Keratinocyte (primary cell): ENCODE data around the gene TRAF5.

Experiments
- EZH2 ChIP-seq: IDR thresholded peaks from one replicate; pipeline ENCODE4 v1.6.1; 2012; ENCODE audit warnings: inconsistent platforms, mild to moderate bottlenecking, low read length, moderate library complexity
- TF ChIP-seq, protein P1 (sequence below), 3 experiments: IDR thresholded peaks in 1 of 3; conservative IDR thresholded peaks in 1 of 3; optimal IDR thresholded peaks in 1 of 3; 2 replicates in 2 of 3; 3 replicates in 1 of 3; pipeline versions ENCODE3 to v1.5.1; 2011; ENCODE audit warnings: low read length in 3 of 3, mild to moderate bottlenecking in 3 of 3, moderate library complexity in 2 of 3, control low read depth in 1 of 3, inconsistent platforms in 1 of 3; ENCODE audit not compliant: insufficient read depth in 2 of 3; ENCODE audit errors: extremely low read depth in 1 of 3

- no peak for TF ChIP-seq EZH2
- TF ChIP-seq, protein P1, sequence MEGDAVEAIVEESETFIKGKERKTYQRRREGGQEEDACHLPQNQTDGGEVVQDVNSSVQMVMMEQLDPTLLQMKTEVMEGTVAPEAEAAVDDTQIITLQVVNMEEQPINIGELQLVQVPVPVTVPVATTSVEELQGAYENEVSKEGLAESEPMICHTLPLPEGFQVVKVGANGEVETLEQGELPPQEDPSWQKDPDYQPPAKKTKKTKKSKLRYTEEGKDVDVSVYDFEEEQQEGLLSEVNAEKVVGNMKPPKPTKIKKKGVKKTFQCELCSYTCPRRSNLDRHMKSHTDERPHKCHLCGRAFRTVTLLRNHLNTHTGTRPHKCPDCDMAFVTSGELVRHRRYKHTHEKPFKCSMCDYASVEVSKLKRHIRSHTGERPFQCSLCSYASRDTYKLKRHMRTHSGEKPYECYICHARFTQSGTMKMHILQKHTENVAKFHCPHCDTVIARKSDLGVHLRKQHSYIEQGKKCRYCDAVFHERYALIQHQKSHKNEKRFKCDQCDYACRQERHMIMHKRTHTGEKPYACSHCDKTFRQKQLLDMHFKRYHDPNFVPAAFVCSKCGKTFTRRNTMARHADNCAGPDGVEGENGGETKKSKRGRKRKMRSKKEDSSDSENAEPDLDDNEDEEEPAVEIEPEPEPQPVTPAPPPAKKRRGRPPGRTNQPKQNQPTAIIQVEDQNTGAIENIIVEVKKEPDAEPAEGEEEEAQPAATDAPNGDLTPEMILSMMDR (optimal IDR thresholded peaks at IDR 0.05 in 1 of 3, IDR thresholded peaks at IDR 0.05 in 1 of 3, conservative IDR thresholded peaks at IDR 0.05 in 1 of 3; ENCODE audit: extremely low read depth in 1 of 3, insufficient read depth in 2 of 3, low read length in 3 of 3), result no peak
These were observed 11.6 kb downstream of the TRAF5 start for GRCh38 chr1:211338224-211338620.
